H1 (cell line): ENCODE data around the gene CDH22. TPM values are rescaled to one million over a fixed set of nuclear protein-coding genes. Genes with fewer than 3 reads are reported as not detected.

Experiments used
- CTCF ChIA-PET: fragments of 300-600 bp; sonication (Branson Sonifier 250); formaldehyde crosslinking; loops from one replicate; lab custom pipeline; 2021; ENCODE audit not compliant: partially characterized antibody; lab: Charles Lee
- POLR2A ChIA-PET: fragments of 300-600 bp; sonication (Branson Sonifier 250); formaldehyde crosslinking; loops from one replicate; lab custom pipeline; 2021; ENCODE audit warnings: inconsistent platforms; ENCODE audit not compliant: partially characterized antibody; lab: Charles Lee
- DNase-seq, 2 experiments: peaks; one replicate each; pipeline versions ENCODE4 v3.0.0 to v3.0.0-alpha.2; 2010 to 2022; ENCODE audit warnings: low spot score in 2 of 2, low read depth in 1 of 2, mixed read lengths in 1 of 2
- FAIRE-seq: peaks from 2 replicates; lab custom pipeline; 2011; peaks lifted over from hg19 to GRCh38; lab: Jason Lieb, UNC
- H2AFZ ChIP-seq: 2 replicates; pipeline ENCODE4 v1.8.1; 2012; ENCODE audit warnings: low read length, inconsistent platforms
- H2AK5ac ChIP-seq: 2 replicates; pipeline ENCODE4 v1.6.1; 2013; ENCODE audit warnings: low read depth, low read length
- H2BK120ac ChIP-seq: replicated peaks from 2 replicates; pipeline ENCODE3; 2013; ENCODE audit warnings: low read depth, low read length, inconsistent platforms
- H2BK12ac ChIP-seq: 2 replicates; pipeline ENCODE4 v1.6.1; 2013; ENCODE audit warnings: low read depth, low read length
- H2BK15ac ChIP-seq: 2 replicates; pipeline ENCODE4 v1.6.1; 2013; ENCODE audit warnings: low read length
- H2BK20ac ChIP-seq: 2 replicates; pipeline ENCODE4 v1.6.1; 2013; ENCODE audit warnings: low read length
- H2BK5ac ChIP-seq: 2 replicates; pipeline ENCODE4 v1.6.1; 2013; ENCODE audit warnings: low read depth, low read length
- H3K14ac ChIP-seq: 2 replicates; pipeline ENCODE4 v1.6.1; 2013; ENCODE audit warnings: inconsistent platforms; ENCODE audit not compliant: insufficient read length
- H3K18ac ChIP-seq: 2 replicates; pipeline ENCODE4 v1.6.1; 2013; ENCODE audit warnings: low read length; ENCODE audit errors: extremely low read depth
- H3K23ac ChIP-seq: 2 replicates; pipeline ENCODE4 v1.6.1; 2013; ENCODE audit warnings: inconsistent platforms; ENCODE audit not compliant: insufficient read length
- H3K23me2 ChIP-seq: 2 replicates; pipeline ENCODE4 v1.6.1; 2013; ENCODE audit warnings: low read depth, low read length
- H3K27ac ChIP-seq: 2 replicates; pipeline ENCODE4 v1.6.1; 2011; ENCODE audit warnings: low read depth, low read length, inconsistent platforms
- H3K27me3 ChIP-seq, 4 experiments: replicated peaks in 1 of 4; 1 replicate in 1 of 4; 2 replicates in 3 of 4; pipeline versions ENCODE4 v1.6.1 to v1.8.1; 2011 to 2013; ENCODE audit warnings: low read length in 3 of 4, mild to moderate bottlenecking in 3 of 4, inconsistent platforms in 2 of 4, mixed read lengths in 2 of 4, moderate library complexity in 1 of 4; ENCODE audit not compliant: control insufficient read depth in 3 of 4, insufficient read depth in 3 of 4; ENCODE audit errors: extremely low read depth in 1 of 4
- H3K36me3 ChIP-seq, 4 experiments: 2 replicates each; pipeline versions ENCODE4 v1.6.1 to v1.8.1; 2011 to 2013; ENCODE audit warnings: mild to moderate bottlenecking in 4 of 4, low read length in 3 of 4, moderate library complexity in 2 of 4, control low read depth in 1 of 4, inconsistent platforms in 1 of 4; ENCODE audit not compliant: insufficient read depth in 4 of 4, control insufficient read depth in 2 of 4
- H3K4ac ChIP-seq: replicated peaks from 2 replicates; pipeline ENCODE3; 2013; ENCODE audit warnings: low read length, low read depth, mixed read lengths, inconsistent platforms; ENCODE audit not compliant: insufficient read length
- H3K4me1 ChIP-seq, 4 experiments: replicated peaks in 1 of 4; 1 replicate in 1 of 4; 2 replicates in 3 of 4; pipeline versions ENCODE4 v1.6.1 to v1.8.1; 2011 to 2013; ENCODE audit warnings: low read length in 3 of 4, inconsistent platforms in 2 of 4, mixed read lengths in 1 of 4; ENCODE audit not compliant: insufficient read depth in 4 of 4, control insufficient read depth in 3 of 4
- H3K4me2 ChIP-seq, 2 experiments: 2 replicates each; pipeline versions ENCODE4 v1.6.1 to v1.8.1; 2011 to 2013; ENCODE audit warnings: low read depth in 2 of 2, low read length in 2 of 2, control low read depth in 1 of 2, inconsistent platforms in 1 of 2, mild to moderate bottlenecking in 1 of 2; ENCODE audit not compliant: insufficient read depth in 1 of 2
- H3K4me3 ChIP-seq, 4 experiments: fragments of 200-600, 300-600 bp in 1 of 4; sonication (generic), shearing (Covaris generic), sonication (Bioruptor Twin) in 1 of 4; 2 replicates each; pipeline versions ENCODE4 v1.5.1 to v1.8.1; 2011 to 2016; ENCODE audit warnings: low read length in 4 of 4, low read depth in 3 of 4, control low read depth in 2 of 4, inconsistent platforms in 2 of 4, mild to moderate bottlenecking in 2 of 4, mixed read lengths in 1 of 4, moderate library complexity in 1 of 4; ENCODE audit not compliant: insufficient read depth in 2 of 4; ENCODE audit errors: extremely low read depth in 1 of 4
- H3K56ac ChIP-seq: replicated peaks from 2 replicates; pipeline ENCODE3; 2013; ENCODE audit warnings: low read depth, mild to moderate bottlenecking, mixed read lengths, low read length, inconsistent platforms; ENCODE audit not compliant: insufficient read length
- H3K79me1 ChIP-seq: 2 replicates; pipeline ENCODE4 v1.6.1; 2013; ENCODE audit warnings: low read depth, low read length, control low read depth
- H3K79me2 ChIP-seq, 2 experiments: 2 replicates each; pipeline versions ENCODE4 v1.6.1 to v1.8.1; 2012 to 2013; ENCODE audit warnings: low read length in 2 of 2, mild to moderate bottlenecking in 2 of 2, inconsistent platforms in 1 of 2; ENCODE audit not compliant: insufficient read depth in 2 of 2, control insufficient read depth in 1 of 2
- H3K9ac ChIP-seq, 4 experiments: replicated peaks in 1 of 4; 1 replicate in 1 of 4; 2 replicates in 3 of 4; pipeline versions ENCODE4 v1.6.1 to v1.8.1; 2011 to 2013; ENCODE audit warnings: low read depth in 3 of 4, low read length in 3 of 4, control low read depth in 2 of 4, mild to moderate bottlenecking in 2 of 4, moderate library complexity in 2 of 4, inconsistent platforms in 1 of 4; ENCODE audit errors: extremely low read depth in 1 of 4
- H3K9me3 ChIP-seq, 2 experiments: 2 replicates each; pipeline versions ENCODE4 v1.6.1 to v1.8.1; 2012 to 2013; ENCODE audit warnings: mild to moderate bottlenecking in 2 of 2, moderate library complexity in 2 of 2, control low read depth in 1 of 2, inconsistent platforms in 1 of 2, low read depth in 1 of 2, low read length in 1 of 2, mixed read lengths in 1 of 2; ENCODE audit not compliant: insufficient read depth in 2 of 2
- H4K20me1 ChIP-seq, 2 experiments: replicated peaks in 1 of 2; 2 replicates each; pipeline versions ENCODE3 to v1.8.1; 2011 to 2013; ENCODE audit warnings: inconsistent platforms in 2 of 2, low read length in 2 of 2, mild to moderate bottlenecking in 1 of 2; ENCODE audit not compliant: insufficient read depth in 2 of 2, control insufficient read depth in 1 of 2
- H4K5ac ChIP-seq: 2 replicates; pipeline ENCODE4 v1.6.1; 2013; ENCODE audit warnings: low read length, low read depth, mixed read lengths, inconsistent platforms; ENCODE audit not compliant: insufficient read length
- H4K8ac ChIP-seq: 2 replicates; pipeline ENCODE4 v1.8.0; 2013; ENCODE audit warnings: mild to moderate bottlenecking, moderate library complexity, low read length, inconsistent platforms; ENCODE audit not compliant: insufficient read depth; ENCODE audit errors: extremely low read depth
- H4K91ac ChIP-seq: replicated peaks from 2 replicates; pipeline ENCODE3; 2013; ENCODE audit warnings: low read length, mixed read lengths, inconsistent platforms; ENCODE audit not compliant: insufficient read length
- EZH2 ChIP-seq: fragments of 200-600 bp; sonication (generic); IDR thresholded peaks from 2 replicates; pipeline ENCODE4 v1.7.1; 2012; ENCODE audit warnings: low read depth, mild to moderate bottlenecking, moderate library complexity, low read length, inconsistent platforms; ENCODE audit not compliant: severe bottlenecking
- KDM1A ChIP-seq: fragments of 200-600, 300-600 bp; sonication (generic); IDR thresholded peaks from 2 replicates; pipeline ENCODE4 v1.7.1; 2016; ENCODE audit warnings: mild to moderate bottlenecking, low read length, borderline replicate concordance
- WGBS, 2 experiments: shearing (Covaris generic) in 1 of 2; methylation state at CpG; one replicate each; pipeline versions ENCODE4 v1.1.6 to v1.1.7; 2013 to 2015; ENCODE audit warnings: low lambda C conversion rate in 2 of 2, mixed read lengths in 2 of 2, inconsistent platforms in 1 of 2, low coverage in 1 of 2, missing lambda C conversion rate in 1 of 2; ENCODE audit not compliant: insufficient replicate concordance in 2 of 2, insufficient coverage in 1 of 2, insufficient read length in 1 of 2; ENCODE audit errors: extremely low coverage in 1 of 2, missing lambda C conversion rate in 1 of 2; 5-methylcytosine and 5-hydroxymethylcytosine counted together
- polyA plus RNA-seq, 7 experiments: library from polyadenylated mRNA; depleted of rRNA in 3 of 7; stranded (reverse) in 5 of 7; unstranded in 2 of 7; fragments of >200 nt in 5 of 7; fragments of 200-250 nt in 2 of 7; gene quantifications; 1 replicate in 5 of 7; 2 replicates in 1 of 7; 4 replicates in 1 of 7; pipeline versions ENCODE4 v1.2.1 to v1.2.3, GENCODE V29; 2011 to 2013; ENCODE audit warnings: missing spikeins in 2 of 7, mixed read lengths in 2 of 7
- total RNA-seq: library from RNA; stranded (reverse); fragmentation: NEBNext Ultra II Directional; extraction: Animal tissue kit (Norgen Biotek cat#: 25700); gene quantifications from 2 replicates; pipeline ENCODE4 v1.2.1, GENCODE V29; 2021

Gene CDH22
- total and polyA plus RNA-seq, 2 of the 8 experiments (the other 6 are each of a cell fraction or from before 2014, with no cell fraction given): 0.35 to 0.39 TPM

DNA sequence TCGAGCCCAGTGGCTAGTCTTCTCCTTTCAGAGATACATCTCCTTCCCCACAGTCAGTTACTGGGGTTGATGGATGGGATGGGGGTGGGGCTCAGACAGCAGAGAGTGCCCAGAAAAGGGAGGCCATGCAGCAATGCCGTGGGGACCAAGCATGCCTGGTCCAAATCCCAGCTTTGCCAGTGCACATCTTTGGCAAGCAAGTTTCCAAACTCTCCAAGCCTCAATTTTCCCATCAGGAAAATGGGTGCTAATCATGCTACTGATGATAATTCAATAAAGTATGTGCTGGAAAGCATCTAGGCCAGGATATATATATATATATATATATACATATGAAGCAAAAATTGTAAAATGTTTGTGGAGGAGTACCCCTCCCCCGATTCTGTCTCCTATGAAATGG is 111.3 kb downstream of the CDH22 start:
- Histone ChIP-seq H3K79me2 (no peaks in the 10 kb centered on the region), H4K8ac (no peak overlapping the region), H3K27ac (no peak overlapping the region), H2BK15ac (no peak overlapping the region), H4K91ac (no peak overlapping the region), H3K4me1 (peaks cover 0 to 14% (median 5%) of the 10 kb centered on the region in 4 experiments; a peak in 5 of 7 replicates), H3K4ac (no peak overlapping the region), H3K14ac (no peak overlapping the region), H2AK5ac (no peak overlapping the region), H3K18ac (no peak overlapping the region), H2AFZ (no peak overlapping the region), H2BK120ac (no peak overlapping the region), H3K27me3 (peaks cover 0 to 7% (median 0%) of the 10 kb centered on the region in 4 experiments; a peak in 2 of 7 replicates), H3K56ac (no peak overlapping the region), H3K4me2 (no peak overlapping the region), H2BK5ac (no peak overlapping the region), H2BK20ac (no peak overlapping the region), H3K23ac (no peak overlapping the region), H3K79me1 (no peaks in the 10 kb centered on the region), H3K4me3 (no peak overlapping the region), H3K23me2 (peaks cover 5% of the 10 kb centered on the region), H3K9me3 (no peaks in the 10 kb centered on the region), H3K36me3 (no peaks in the 10 kb centered on the region), H2BK12ac (no peak overlapping the region), H4K20me1 (no peaks in the 10 kb centered on the region), H3K9ac (no peak overlapping the region), H4K5ac (no peak overlapping the region)
- WGBS, 2 experiments: 87% methylated on average over 3 of the region's 3 CpGs; no CpG with 5 or more reads in 1 of the 2 experiments
- no peak for DNase-seq
- TF ChIP-seq KDM1A: peak; percentile 53; the same call in 1 of the 2 replicates
- TF ChIP-seq EZH2: no peak
- FAIRE-seq: no peak
- CTCF ChIA-PET: interaction anchor here (0.7 to 3.1 kb wide), 10 partner anchors 19 to 174 kb away, joined by 3 to 16 read pairs (median 5); no protein-coding TSS in a partner anchor
- POLR2A ChIA-PET: interaction anchor here (0.6 to 1.8 kb wide), 3 partner anchors 8 to 70 kb away, joined by 3 to 5 read pairs (median 4); no protein-coding TSS in a partner anchor
